Stomach smooth muscle (tissue), 2 donors: ENCODE results near the gene LTBP2.

Experiments used
- H3K27ac ChIP-seq: one replicate; pipeline ENCODE4 v1.7.0; 2013; ENCODE audit warnings: mild to moderate bottlenecking, low read length, inconsistent platforms
- H3K27me3 ChIP-seq, 2 donors: one replicate each; pipeline ENCODE4 v1.7.0; 2013; ENCODE audit warnings: low read length in 2 of 2; ENCODE audit not compliant: insufficient read depth in 2 of 2, control insufficient read depth in 1 of 2
- H3K36me3 ChIP-seq, 2 donors: one replicate each; pipeline ENCODE4 v1.7.0; 2013; ENCODE audit warnings: low read length in 2 of 2; ENCODE audit not compliant: control insufficient read depth in 2 of 2, insufficient read depth in 2 of 2
- H3K4me1 ChIP-seq: one replicate; pipeline ENCODE4 v1.7.0; 2013; ENCODE audit warnings: low read length; ENCODE audit not compliant: control insufficient read depth, insufficient read depth
- H3K4me3 ChIP-seq, 2 donors: one replicate each; pipeline ENCODE4 v1.7.0; 2013; ENCODE audit warnings: low read length in 2 of 2
- H3K9ac ChIP-seq, 2 donors: one replicate each; pipeline ENCODE4 v1.7.0; 2013; ENCODE audit warnings: low read length in 2 of 2, mild to moderate bottlenecking in 1 of 2
- H3K9me3 ChIP-seq, 2 donors: one replicate each; pipeline ENCODE4 v1.7.0; 2013; ENCODE audit warnings: low read length in 2 of 2; ENCODE audit not compliant: control insufficient read depth in 2 of 2
- donor health status: healthy.
- donor health status: Pancreatic carcinoma.

LTBP2 gene

GRCh38 chr14:74476107-74476506 lies 135.9 kb downstream of the LTBP2 start:
- Histone ChIP-seq H3K27me3 (no peaks in the 10 kb centered on the region), H3K27ac (no peak overlapping the region), H3K4me1 (peaks cover 3% of the 10 kb centered on the region), H3K9ac (no peak overlapping the region), H3K36me3 (peaks cover 37 to 46% of the 10 kb centered on the region in 2 donors), H3K4me3 (no peak overlapping the region), H3K9me3 (no peaks in the 10 kb centered on the region)

GRCh38 chr14:74475678-74476077 lies 136.4 kb downstream of the LTBP2 start:
- H3K27me3 ChIP-seq: no peaks in the 10 kb centered on the region
- H3K36me3 ChIP-seq: peaks cover 37 to 42% of the 10 kb centered on the region in 2 donors
- H3K4me3 ChIP-seq: no peak overlapping the region
- H3K27ac ChIP-seq: no peak overlapping the region
- no peaks in the 10 kb centered on the region for H3K9me3 ChIP-seq
- H3K9ac ChIP-seq: no peak overlapping the region
- peaks cover 3% of the 10 kb centered on the region for H3K4me1 ChIP-seq

GRCh38 chr14:74474376-74474775 lies 137.7 kb downstream of the LTBP2 start:
- Histone ChIP-seq H3K4me3 (no peak overlapping the region), H3K27ac (no peak overlapping the region), H3K36me3 (peaks cover 26 to 31% of the 10 kb centered on the region in 2 donors), H3K27me3 (no peaks in the 10 kb centered on the region), H3K4me1 (peaks cover 5% of the 10 kb centered on the region), H3K9ac (no peak overlapping the region), H3K9me3 (no peaks in the 10 kb centered on the region)

- no peak overlapping the region for H3K27ac ChIP-seq
- peaks cover 18 to 20% of the 10 kb centered on the region in 2 donors for H3K36me3 ChIP-seq
- no peaks in the 10 kb centered on the region for H3K27me3 ChIP-seq
Observed at GRCh38 chr14:74472601-74473000, 139.4 kb downstream of the LTBP2 start.

GRCh38 chr14:74469548-74470518 lies 142.2 kb downstream of the LTBP2 start:
- peaks cover 13 to 17% of the 10 kb centered on the region in 2 donors for H3K36me3 ChIP-seq
- H3K27ac ChIP-seq: no peak overlapping the region
- H3K9ac ChIP-seq: no peak overlapping the region
- H3K4me3 ChIP-seq: no peak overlapping the region
- H3K9me3 ChIP-seq: no peaks in the 10 kb centered on the region
- no peaks in the 10 kb centered on the region for H3K27me3 ChIP-seq
- peaks cover 2% of the 10 kb centered on the region for H3K4me1 ChIP-seq

More at GRCh38 chr14:74472601-74473000, 139.4 kb downstream of the LTBP2 start:
- Histone ChIP-seq H3K4me1 (peaks cover 5% of the 10 kb centered on the region), H3K9me3 (no peaks in the 10 kb centered on the region), H3K4me3 (no peak overlapping the region), H3K9ac (no peak overlapping the region)

- H3K27ac ChIP-seq: no peak overlapping the region
- no peaks in the 10 kb centered on the region for H3K9me3 ChIP-seq
- peaks cover 2 to 6% of the 10 kb centered on the region in 2 donors for H3K36me3 ChIP-seq
- peaks cover 2% of the 10 kb centered on the region for H3K4me1 ChIP-seq
- no peaks in the 10 kb centered on the region for H3K27me3 ChIP-seq
- H3K9ac ChIP-seq: no peak overlapping the region
- H3K4me3 ChIP-seq: no peak overlapping the region
Observed at GRCh38 chr14:74468513-74468912, 143.5 kb downstream of the LTBP2 start.

GRCh38 chr14:74465335-74465734 lies 146.7 kb downstream of the LTBP2 start:
- Histone ChIP-seq H3K4me3 (no peak overlapping the region), H3K27me3 (no peaks in the 10 kb centered on the region), H3K4me1 (peaks cover 2% of the 10 kb centered on the region), H3K9me3 (no peaks in the 10 kb centered on the region), H3K36me3 (no peaks in the 10 kb centered on the region), H3K27ac (no peak overlapping the region), H3K9ac (no peak overlapping the region)

GRCh38 chr14:74464785-74465184 lies 147.3 kb downstream of the LTBP2 start:
- no peaks in the 10 kb centered on the region for H3K36me3 ChIP-seq

GRCh38 chr14:74463697-74464096 lies 148.3 kb downstream of the LTBP2 start:
- no peaks in the 10 kb centered on the region for H3K4me1 ChIP-seq
- H3K36me3 ChIP-seq: no peaks in the 10 kb centered on the region
- H3K9me3 ChIP-seq: no peaks in the 10 kb centered on the region
- H3K4me3 ChIP-seq: no peak overlapping the region
- H3K27ac ChIP-seq: no peak overlapping the region
- no peak overlapping the region for H3K9ac ChIP-seq
- no peaks in the 10 kb centered on the region for H3K27me3 ChIP-seq

More at GRCh38 chr14:74464785-74465184, 147.3 kb downstream of the LTBP2 start:
- H3K27ac ChIP-seq: no peak overlapping the region
- H3K9ac ChIP-seq: no peak overlapping the region
- H3K4me1 ChIP-seq: no peaks in the 10 kb centered on the region
- no peaks in the 10 kb centered on the region for H3K27me3 ChIP-seq
- no peaks in the 10 kb centered on the region for H3K9me3 ChIP-seq
- no peak overlapping the region for H3K4me3 ChIP-seq

- H3K36me3 ChIP-seq: no peaks in the 10 kb centered on the region
- no peak overlapping the region for H3K4me3 ChIP-seq
Observed at GRCh38 chr14:74462993-74463392, 149.0 kb downstream of the LTBP2 start.

GRCh38 chr14:74459976-74460375 lies 152.1 kb downstream of the LTBP2 start:
- Histone ChIP-seq H3K9ac (no peak overlapping the region), H3K4me1 (no peaks in the 10 kb centered on the region), H3K9me3 (no peaks in the 10 kb centered on the region), H3K36me3 (no peaks in the 10 kb centered on the region), H3K27me3 (no peaks in the 10 kb centered on the region), H3K27ac (no peak overlapping the region), H3K4me3 (no peak overlapping the region)

More at GRCh38 chr14:74462993-74463392, 149.0 kb downstream of the LTBP2 start:
- Histone ChIP-seq H3K9me3 (no peaks in the 10 kb centered on the region), H3K27me3 (no peaks in the 10 kb centered on the region), H3K4me1 (no peaks in the 10 kb centered on the region), H3K27ac (no peak overlapping the region), H3K9ac (no peak overlapping the region)
